Measurements from ENCODE around the gene MSI2. TPM values are rescaled to one million over a fixed set of nuclear protein-coding genes. Genes with fewer than 3 reads are reported as not detected.

Gene MSI2
- total and polyA plus RNA-seq, 12 donors, result 32.6 to 411 (median 148) TPM

GRCh38 chr17:57269598-57270255 is 13.4 kb downstream of the MSI2 start:
- H3K36me3 ChIP-seq (replicated peaks in 1 of 2), result peaks cover 0 to 35% of the 10 kb centered on the region in 2 donors
- peak overlapping the region in 2 of 5 donors; percentile 53 to 66 for H3K27ac ChIP-seq
- peak in 2 of 7 donors; percentile 13 to 20 for DNase-seq
- intact Hi-C loops (cut with DNase I), result no loop called here
- H3K4me3 ChIP-seq, result no peak overlapping the region
- WGBS, 4 donors, result 73 to 85% (median 78%) methylated on average over 6 to 8 of the region's 8 CpGs
- no peak for TF ChIP-seq POLR2A (IDR thresholded peaks at IDR 0.05)
- TF ChIP-seq CTCF (IDR thresholded peaks at IDR 0.05), result no peak
- H3K27me3 ChIP-seq, result no peaks in the 10 kb centered on the region
- peaks cover 26 to 54% of the 10 kb centered on the region in 2 donors for H3K4me1 ChIP-seq (replicated peaks in 1 of 2)
- no peaks in the 10 kb centered on the region for H3K9me3 ChIP-seq (replicated peaks in 1 of 3)

GRCh38 chr17:57270801-57271245 is 14.5 kb downstream of the MSI2 start:
- peak in 2 of 7 donors; percentile 12 to 27 for DNase-seq
- H3K36me3 ChIP-seq (replicated peaks in 1 of 2), result peaks cover 0 to 37% of the 10 kb centered on the region in 2 donors
- 40 to 51% (median 46%) methylated on average over 3 to 7 of the region's 7 CpGs for WGBS, 4 donors

GRCh38 chr17:57271821-57272220 is 15.5 kb downstream of the MSI2 start:
- no peak overlapping the region for H3K4me3 ChIP-seq
- peaks cover 0 to 36% of the 10 kb centered on the region in 2 donors for H3K36me3 ChIP-seq (replicated peaks in 1 of 2)
- H3K27me3 ChIP-seq, result no peaks in the 10 kb centered on the region
- peak in 2 of 7 donors; percentile 9 to 21 for DNase-seq
- 90 to 95% (median 93%) methylated on average over 6 of the region's 6 CpGs for WGBS, 4 donors
- intact Hi-C loops (cut with DNase I), result no loop called here
- H3K4me1 ChIP-seq (replicated peaks in 1 of 2), result peaks cover 7 to 45% of the 10 kb centered on the region in 2 donors
- TF ChIP-seq CTCF (IDR thresholded peaks at IDR 0.05) (no peak), POLR2A (IDR thresholded peaks at IDR 0.05) (no peak)
- H3K9me3 ChIP-seq (replicated peaks in 1 of 3), result no peaks in the 10 kb centered on the region
- peak overlapping the region in 2 of 5 donors; percentile 39 to 51 for H3K27ac ChIP-seq

More at GRCh38 chr17:57270801-57271245, 14.5 kb downstream of the MSI2 start:
- peaks cover 17 to 43% of the 10 kb centered on the region in 2 donors for H3K4me1 ChIP-seq (replicated peaks in 1 of 2)
- intact Hi-C loops (cut with DNase I), result no loop called here
- no peaks in the 10 kb centered on the region for H3K9me3 ChIP-seq (replicated peaks in 1 of 3)
- H3K4me3 ChIP-seq, result no peak overlapping the region
- H3K27me3 ChIP-seq, result no peaks in the 10 kb centered on the region
- TF ChIP-seq CTCF (IDR thresholded peaks at IDR 0.05) (no peak), POLR2A (IDR thresholded peaks at IDR 0.05) (no peak)
- peak overlapping the region in 3 of 5 donors; percentile 19 to 66 (median 53) for H3K27ac ChIP-seq

- Histone ChIP-seq H3K27ac (peak overlapping the region in 2 of 5 donors; percentile 16 to 51), H3K27me3 (no peaks in the 10 kb centered on the region), H3K9me3 (replicated peaks in 1 of 3) (no peaks in the 10 kb centered on the region), H3K4me3 (no peak overlapping the region), H3K4me1 (replicated peaks in 1 of 2) (peaks cover 4 to 45% of the 10 kb centered on the region in 2 donors), H3K36me3 (replicated peaks in 1 of 2) (peaks cover 0 to 22% of the 10 kb centered on the region in 2 donors)
- intact Hi-C loops (cut with DNase I), result no loop called here
- DNase-seq, result peak in 2 of 7 donors; percentile 13 to 48
- WGBS, 4 donors, result 78 to 94% (median 90%) methylated on average over 6 of the region's 6 CpGs
- TF ChIP-seq CTCF (IDR thresholded peaks at IDR 0.05), result no peak
- no peak for TF ChIP-seq POLR2A (IDR thresholded peaks at IDR 0.05)
These were observed 17.2 kb downstream of the MSI2 start for GRCh38 chr17:57273490-57273889.

All from adrenal gland (tissue), 12 donors.